ENCODE results near the gene ZFPL1.

DNA sequence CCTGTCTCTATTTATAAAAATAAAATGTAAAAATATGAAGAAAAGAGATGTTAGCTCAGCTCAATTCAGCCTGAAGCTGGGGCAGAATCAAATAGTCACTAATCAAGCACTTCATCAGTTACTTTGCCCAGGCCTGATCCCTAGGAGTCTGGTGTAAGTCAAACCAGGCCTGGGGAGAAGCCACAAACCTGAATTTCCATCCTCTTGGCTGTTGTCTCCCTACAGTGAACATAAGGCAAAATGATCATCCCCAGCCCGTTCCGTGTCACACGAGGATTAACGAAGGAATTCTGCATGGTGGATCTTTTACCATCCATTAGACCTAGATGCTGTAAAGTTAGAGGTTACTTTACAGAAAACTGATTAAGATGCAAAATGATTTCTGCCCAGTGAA lies 19.2 kb upstream of the ZFPL1 start:
- TF ChIP-seq, protein P1, sequence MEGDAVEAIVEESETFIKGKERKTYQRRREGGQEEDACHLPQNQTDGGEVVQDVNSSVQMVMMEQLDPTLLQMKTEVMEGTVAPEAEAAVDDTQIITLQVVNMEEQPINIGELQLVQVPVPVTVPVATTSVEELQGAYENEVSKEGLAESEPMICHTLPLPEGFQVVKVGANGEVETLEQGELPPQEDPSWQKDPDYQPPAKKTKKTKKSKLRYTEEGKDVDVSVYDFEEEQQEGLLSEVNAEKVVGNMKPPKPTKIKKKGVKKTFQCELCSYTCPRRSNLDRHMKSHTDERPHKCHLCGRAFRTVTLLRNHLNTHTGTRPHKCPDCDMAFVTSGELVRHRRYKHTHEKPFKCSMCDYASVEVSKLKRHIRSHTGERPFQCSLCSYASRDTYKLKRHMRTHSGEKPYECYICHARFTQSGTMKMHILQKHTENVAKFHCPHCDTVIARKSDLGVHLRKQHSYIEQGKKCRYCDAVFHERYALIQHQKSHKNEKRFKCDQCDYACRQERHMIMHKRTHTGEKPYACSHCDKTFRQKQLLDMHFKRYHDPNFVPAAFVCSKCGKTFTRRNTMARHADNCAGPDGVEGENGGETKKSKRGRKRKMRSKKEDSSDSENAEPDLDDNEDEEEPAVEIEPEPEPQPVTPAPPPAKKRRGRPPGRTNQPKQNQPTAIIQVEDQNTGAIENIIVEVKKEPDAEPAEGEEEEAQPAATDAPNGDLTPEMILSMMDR (IDR thresholded peaks at IDR 0.05; ENCODE audit: low read depth, low read length): no peak
- no peak for TF ChIP-seq POLR2A (IDR thresholded peaks at IDR 0.05; ENCODE audit: extremely low read depth, insufficient read length)
